Ishikawa (cell line): ENCODE data around the gene GAS1.

Source experiments
- FOXM1 ChIP-seq: IDR thresholded peaks from 2 replicates; pipeline ENCODE4 v1.6.1; 2012; ENCODE audit warnings: low read depth, borderline replicate concordance
- TF ChIP-seq, protein P1 (sequence below): IDR thresholded peaks from 2 replicates; pipeline ENCODE4 v1.6.1; 2012

DNA sequence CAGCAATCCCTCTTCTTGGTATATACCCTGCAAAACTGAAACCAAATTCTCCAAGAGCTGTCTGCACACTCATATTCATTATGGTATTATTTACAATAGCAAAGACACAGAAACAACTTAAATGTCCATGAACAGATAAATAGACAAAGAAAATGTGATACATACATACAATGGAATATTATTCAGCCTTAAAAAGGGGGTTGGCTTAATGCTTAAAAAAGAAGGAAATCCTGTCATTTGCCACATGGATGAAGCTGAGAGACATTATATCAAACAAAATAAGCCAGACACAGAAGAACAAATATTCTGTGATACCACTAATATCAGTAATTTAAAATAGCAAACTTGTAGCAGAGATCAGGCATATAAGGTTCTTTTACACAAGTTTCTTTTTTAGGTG lies 46.5 kb upstream of the GAS1 start:
- TF ChIP-seq, protein P1, sequence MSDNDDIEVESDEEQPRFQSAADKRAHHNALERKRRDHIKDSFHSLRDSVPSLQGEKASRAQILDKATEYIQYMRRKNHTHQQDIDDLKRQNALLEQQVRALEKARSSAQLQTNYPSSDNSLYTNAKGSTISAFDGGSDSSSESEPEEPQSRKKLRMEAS: no peak
- TF ChIP-seq FOXM1: no peak
